Measurements from ENCODE around the gene CEL.
"Not testable (repeated sequence)": the region's sequence is repeated elsewhere in the genome, so short reads cannot be mapped to it uniquely, and the experiment has no call there.

Gene CEL

GRCh38 chr9:133064241-133065069 lies 2.7 kb downstream of the CEL start:
- DNase-seq (ENCODE audit: low spot score), result no peak

- no peak for DNase-seq (ENCODE audit: low spot score)
Observed at GRCh38 chr9:133065070-133065388, 3.2 kb downstream of the CEL start.

GRCh38 chr9:133066181-133066983 lies 4.6 kb downstream of the CEL start:
- DNase-seq (ENCODE audit: low spot score), result no peak

GRCh38 chr9:133067006-133067405 lies 5.2 kb downstream of the CEL start:
- DNase-seq (ENCODE audit: low spot score), result no peak

- DNase-seq (ENCODE audit: low spot score), result no peak
Observed at GRCh38 chr9:133067813-133068212, 6.0 kb downstream of the CEL start.

- not testable (repeated sequence) for DNase-seq (ENCODE audit: low spot score)
Observed at GRCh38 chr9:133068431-133068830, 6.7 kb downstream of the CEL start.

GRCh38 chr9:133070500-133070961 lies 8.8 kb downstream of the CEL start:
- DNase-seq (ENCODE audit: low spot score), result not testable (repeated sequence)

- not testable (repeated sequence) for DNase-seq (ENCODE audit: low spot score)
Observed at GRCh38 chr9:133070985-133071384, 9.2 kb downstream of the CEL start.

- DNase-seq (ENCODE audit: low spot score), result no peak
Observed at GRCh38 chr9:133071484-133072150, 9.8 kb downstream of the CEL start.

- DNase-seq (ENCODE audit: low spot score), result not testable (repeated sequence)
Observed at GRCh38 chr9:133072210-133072609, 10.4 kb downstream of the CEL start.

- DNase-seq (ENCODE audit: low spot score), result no peak
Observed at GRCh38 chr9:133073086-133074014, 11.6 kb downstream of the CEL start.

- DNase-seq (ENCODE audit: low spot score), result no peak
Observed at GRCh38 chr9:133074111-133074651, 12.4 kb downstream of the CEL start.

- no peak for DNase-seq (ENCODE audit: low spot score)
Observed at GRCh38 chr9:133075925-133076630, 14.3 kb downstream of the CEL start.

GRCh38 chr9:133076691-133077090 lies 14.9 kb downstream of the CEL start:
- no peak for DNase-seq (ENCODE audit: low spot score)

GRCh38 chr9:133078486-133078885 lies 16.7 kb downstream of the CEL start:
- no peak for DNase-seq (ENCODE audit: low spot score)

- no peak for DNase-seq (ENCODE audit: low spot score)
Observed at GRCh38 chr9:133080161-133080560, 18.4 kb downstream of the CEL start.

- not testable (repeated sequence) for DNase-seq (ENCODE audit: low spot score)
Observed at GRCh38 chr9:133080786-133081779, 19.3 kb downstream of the CEL start.

- DNase-seq (ENCODE audit: low spot score), result not testable (repeated sequence)
Observed at GRCh38 chr9:133081957-133082644, 20.3 kb downstream of the CEL start.

GRCh38 chr9:133083688-133084087 lies 21.9 kb downstream of the CEL start:
- not testable (repeated sequence) for DNase-seq (ENCODE audit: low spot score)

Measured in COLO829 (cell line).